Cardiac fibroblast (primary cell): ENCODE results near the gene DUT.

Experiments
- DNase-seq, 2 donors: peaks; one replicate each; pipeline versions ENCODE4 v3.0.0 to v3.0.0-alpha.2; 2010; ENCODE audit warnings: low read depth in 2 of 2
- H3K4me3 ChIP-seq, 2 donors: replicated peaks in 1 of 2; 1 replicate in 1 of 2; 2 replicates in 1 of 2; pipeline ENCODE4 v1.5.1; 2011; ENCODE audit warnings: low read depth in 2 of 2, low read length in 2 of 2, mild to moderate bottlenecking in 2 of 2, moderate library complexity in 1 of 2
- CTCF ChIP-seq: IDR thresholded peaks from one replicate; pipeline ENCODE4 v1.5.1; 2011; ENCODE audit warnings: low read depth, mild to moderate bottlenecking, low read length, inconsistent platforms

The DUT gene

GRCh38 chr15:48330855-48331795 lies at the start of gene DUT:
Gene DUT, plus strand, starts transcription at chr15:48331429. Its CDS starts 87 bp downstream, at chr15:48331516.
- no peak for TF ChIP-seq CTCF
- H3K4me3 ChIP-seq: peak within 1 kb of the TSS; percentile 78 to 86

GRCh38 chr15:48281674-48282073 lies 49.6 kb upstream of the DUT start:
- DNase-seq: no peak
- TF ChIP-seq CTCF: peak; percentile 4
- H3K4me3 ChIP-seq: no peak overlapping the region

More at GRCh38 chr15:48330855-48331795, at the start of gene DUT:
- DNase-seq: peak; percentile 85 to 88

- H3K4me3 ChIP-seq: no peak overlapping the region
- no peak for TF ChIP-seq CTCF
- DNase-seq: peak in 1 of 2 donors; percentile 28
Observed at GRCh38 chr15:48282216-48282615, 49.0 kb upstream of the DUT start.

- no peak for TF ChIP-seq CTCF
- no peak overlapping the region for H3K4me3 ChIP-seq
- peak in 1 of 2 donors; percentile 20 for DNase-seq
Observed at GRCh38 chr15:48283396-48284145, 47.7 kb upstream of the DUT start.

- TF ChIP-seq CTCF: peak; percentile 64
- DNase-seq: peak; percentile 83 to 92
- H3K4me3 ChIP-seq: peak overlapping the region in 1 of 2 donors; percentile 16
Observed at GRCh38 chr15:48285329-48286214, 45.7 kb upstream of the DUT start.

- no peak for TF ChIP-seq CTCF
- DNase-seq: peak in 1 of 2 donors; percentile 3
- no peak overlapping the region for H3K4me3 ChIP-seq
Observed at GRCh38 chr15:48289628-48290027, 41.6 kb upstream of the DUT start.
